HG03571 (cell line): Measurements from ENCODE around the gene RHBDD3.
"Not testable (repeated sequence)": the region's sequence is repeated elsewhere in the genome, so short reads cannot be mapped to it uniquely, and the experiment has no call there.

Experiments used
- ATAC-seq: cut with Tn5 transposase; IDR thresholded peaks from one replicate; pipeline ENCODE4 v1.9.1; 2021; ENCODE audit not compliant: unreplicated experiment

Gene RHBDD3

DNA sequence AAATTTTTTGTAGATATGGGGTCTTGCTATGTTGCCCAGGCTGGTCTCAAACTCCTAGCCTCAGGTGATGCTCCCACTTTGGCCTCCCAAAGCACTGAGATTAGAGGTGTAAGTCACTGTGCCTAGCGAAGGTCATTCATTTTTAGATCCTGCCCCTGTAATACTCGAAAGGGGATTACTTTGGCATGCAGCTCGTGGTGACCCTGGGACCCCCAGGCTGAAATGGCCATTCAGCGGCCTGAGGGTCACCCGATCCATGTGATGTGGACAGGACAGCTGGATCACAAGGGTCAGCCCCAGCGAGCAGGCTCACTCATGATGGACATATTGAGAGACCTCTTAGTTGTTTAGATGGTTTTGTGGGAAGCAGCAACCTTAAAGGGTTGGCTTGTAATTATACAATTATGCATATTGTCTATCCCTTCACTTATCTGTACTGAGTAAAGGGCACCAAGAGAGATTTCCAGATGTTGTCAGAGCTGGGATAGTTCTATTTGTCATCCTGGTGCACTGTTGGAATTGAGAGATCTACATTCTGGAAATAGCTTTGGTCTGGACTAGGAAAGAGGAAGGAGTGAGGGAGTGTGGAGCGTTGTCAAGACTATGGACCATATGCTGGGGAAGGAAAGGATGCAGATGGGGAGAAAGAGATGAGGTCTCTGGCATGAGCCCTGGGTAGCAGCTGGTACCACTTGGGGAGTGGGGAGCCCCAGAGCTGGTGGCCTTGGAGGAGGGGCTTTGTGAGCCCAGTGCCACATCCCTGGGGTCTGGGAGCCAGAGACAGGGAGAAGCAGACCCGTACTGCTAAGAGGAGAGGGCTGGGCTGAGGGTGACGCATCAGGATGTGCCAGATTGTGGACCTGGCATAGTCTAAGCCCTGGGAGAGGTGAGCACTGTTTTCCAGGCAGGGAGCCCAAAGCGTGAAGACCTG is 15.5 kb downstream of the RHBDD3 start:
- no peak for ATAC-seq

GRCh38 chr22:29251265-29251664 is 16.5 kb downstream of the RHBDD3 start:
- ATAC-seq = no peak

DNA sequence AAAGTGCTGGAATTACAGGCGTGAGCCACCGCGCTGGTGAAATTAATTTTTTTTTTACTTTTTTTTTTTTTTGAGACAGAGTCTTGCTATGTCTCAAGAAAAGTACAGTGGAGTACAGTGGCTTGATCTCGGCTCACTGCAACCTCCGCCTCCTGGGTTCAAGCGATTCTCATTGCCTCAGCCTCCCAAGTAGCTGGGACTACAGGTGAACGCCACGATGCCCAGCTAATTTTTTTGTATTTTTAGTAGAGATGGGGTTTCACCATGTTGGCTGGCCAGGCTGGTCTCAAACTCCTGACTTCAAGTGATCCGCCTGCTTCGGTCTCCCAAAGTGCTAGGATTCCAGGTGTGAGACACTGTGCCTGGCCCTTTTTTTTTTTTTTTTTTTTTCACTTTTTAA is 19.9 kb downstream of the RHBDD3 start:
- ATAC-seq = not testable (repeated sequence)

DNA sequence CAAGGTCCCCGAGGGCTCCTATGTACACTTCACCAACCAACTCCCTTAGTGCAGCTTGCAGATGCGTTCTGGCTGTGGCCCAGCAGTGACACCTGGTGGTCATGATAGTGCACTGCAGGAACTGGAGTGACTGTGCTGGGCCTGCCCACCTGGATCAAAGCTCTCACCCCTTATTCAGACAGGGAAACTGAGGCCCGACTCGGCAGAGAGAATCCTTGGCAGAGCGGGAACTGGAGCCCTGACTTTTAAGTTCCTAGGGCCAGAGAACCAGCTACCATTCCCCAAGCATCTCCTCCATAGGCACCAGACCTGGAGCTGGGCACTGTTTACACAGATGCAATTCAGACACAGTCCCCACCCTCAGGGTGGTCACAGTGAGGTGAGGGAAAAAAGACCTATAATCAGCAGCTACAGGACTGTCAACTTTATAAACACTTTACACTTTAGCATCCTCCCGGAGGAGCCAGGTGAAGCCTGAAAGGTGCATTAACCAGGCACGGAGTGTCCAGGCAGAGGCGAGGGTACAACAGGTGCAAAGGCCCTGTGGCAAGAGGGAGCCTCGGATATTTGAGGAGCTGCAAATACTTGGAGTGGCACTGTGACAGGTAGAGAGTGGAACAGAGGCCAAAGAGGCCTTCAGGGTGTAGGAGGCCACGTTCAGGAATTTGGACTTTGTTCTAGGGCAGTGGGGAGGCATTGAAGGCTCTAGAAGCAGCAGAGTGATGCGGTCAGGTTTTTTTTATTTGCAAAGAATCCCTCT is 22.0 kb downstream of the RHBDD3 start:
- no peak for ATAC-seq

DNA sequence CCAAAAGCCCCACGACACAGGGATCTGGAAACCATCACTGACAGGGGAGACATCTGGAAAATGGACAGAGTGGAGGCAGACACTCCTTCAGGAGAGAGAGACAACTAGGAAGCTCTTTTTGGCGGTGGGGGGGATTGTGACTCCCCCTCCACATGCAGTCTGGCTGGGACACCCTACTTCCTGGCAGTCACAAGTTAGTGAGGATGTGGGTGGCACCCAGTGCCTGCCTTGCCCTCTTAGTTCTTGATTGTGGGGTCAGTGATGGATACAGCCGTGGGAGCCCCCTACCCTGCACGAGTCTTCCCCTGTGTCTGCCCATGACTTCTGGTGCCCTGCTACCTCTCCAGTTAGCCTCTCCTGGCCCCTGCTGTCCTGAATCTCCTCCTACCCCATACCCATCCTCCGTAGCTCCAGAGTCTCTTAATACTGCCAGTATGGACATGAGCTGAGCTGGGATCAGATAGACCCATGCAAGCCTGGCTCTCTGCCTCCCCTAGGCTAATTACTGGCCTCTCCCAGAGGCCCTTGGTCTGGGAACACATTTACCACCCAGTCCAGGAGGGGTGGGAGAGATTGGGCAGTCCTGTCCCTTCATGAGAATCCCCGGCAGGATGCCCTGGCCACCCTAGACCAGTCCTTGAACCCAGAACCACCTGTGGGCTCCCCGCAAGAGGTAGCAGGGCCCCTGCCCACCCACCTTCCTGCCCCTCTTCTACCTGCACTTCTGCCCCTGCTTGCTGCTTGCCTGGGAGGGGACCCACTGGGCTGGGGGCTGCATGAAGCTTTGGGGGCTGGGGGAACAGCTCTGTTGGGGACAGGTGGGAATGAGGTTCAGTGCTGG is 22.8 kb downstream of the RHBDD3 start:
- no peak for ATAC-seq

GRCh38 chr22:29243874-29244446 is 23.8 kb downstream of the RHBDD3 start:
- ATAC-seq = no peak

GRCh38 chr22:29240481-29240880 is 27.3 kb downstream of the RHBDD3 start:
- ATAC-seq = not testable (repeated sequence)

GRCh38 chr22:29233277-29233877 is 34.4 kb downstream of the RHBDD3 start:
- ATAC-seq = no peak

- ATAC-seq = no peak
Observed at GRCh38 chr22:29231971-29232959, 35.5 kb downstream of the RHBDD3 start.

GRCh38 chr22:29230972-29231875 is 36.6 kb downstream of the RHBDD3 start:
- ATAC-seq = no peak

DNA sequence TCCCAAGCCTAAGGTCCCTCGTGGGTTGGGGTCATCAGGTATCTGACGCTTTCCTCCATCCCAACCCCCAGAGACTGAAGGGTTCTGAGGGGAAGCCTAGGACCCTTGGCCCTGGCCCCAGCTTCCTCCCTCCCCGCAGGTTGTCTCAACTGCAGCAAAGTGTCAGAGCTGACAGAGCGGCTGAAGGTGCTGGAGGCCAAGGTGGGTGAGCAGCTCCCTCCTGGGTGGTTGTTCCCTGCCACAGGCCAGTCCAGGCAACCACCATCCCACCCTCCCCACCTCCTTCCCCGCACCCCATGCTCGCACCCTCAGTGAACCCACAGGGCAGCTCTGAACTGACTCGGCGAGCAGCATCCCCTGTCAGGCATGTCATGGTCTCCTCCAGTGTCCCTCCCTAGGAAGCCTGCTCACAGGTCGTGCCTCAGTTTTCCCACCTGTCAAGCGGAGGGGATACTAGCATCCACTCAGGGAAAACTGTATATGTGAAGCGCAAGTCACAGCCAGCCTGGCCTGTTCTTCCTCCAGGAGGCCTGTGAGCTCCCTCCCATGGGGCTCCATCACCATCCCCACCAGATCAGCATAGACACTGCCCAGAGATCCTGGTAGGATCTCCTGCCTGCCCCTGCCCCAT is 41.3 kb downstream of the RHBDD3 start:
- no peak for ATAC-seq

DNA sequence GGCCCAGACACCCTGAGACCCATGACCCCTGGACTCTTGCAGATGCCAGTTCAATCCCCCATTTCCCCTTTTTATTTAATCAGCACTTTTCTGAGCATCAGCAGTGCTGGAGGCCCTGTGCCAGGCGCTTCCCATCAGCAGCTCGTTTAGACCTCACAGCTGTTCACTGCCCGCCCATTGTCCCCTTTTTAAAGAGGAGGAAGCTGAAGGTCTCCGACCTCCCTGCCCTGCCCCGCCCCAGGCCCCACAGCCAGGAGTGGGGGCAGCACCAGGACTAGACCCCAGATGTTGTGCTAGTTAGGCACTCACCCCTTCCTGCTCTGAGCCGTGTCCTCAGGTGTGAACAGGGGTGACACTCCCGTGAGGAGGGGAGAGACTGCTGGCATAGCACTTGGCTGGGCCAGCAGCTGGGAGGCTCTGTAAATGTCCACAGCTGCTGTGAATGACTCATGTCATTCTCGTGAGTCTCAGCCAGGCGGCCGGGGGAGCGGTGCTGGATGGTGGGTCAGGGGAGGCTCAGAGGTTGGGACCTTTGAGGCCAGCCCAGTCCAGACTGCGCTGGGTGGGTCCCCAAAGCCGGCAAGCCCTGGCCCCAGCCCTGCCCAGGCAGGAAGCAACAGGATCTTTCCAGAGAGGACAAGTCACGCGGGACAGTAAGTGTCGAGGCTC is 42.2 kb downstream of the RHBDD3 start:
- ATAC-seq = no peak

DNA sequence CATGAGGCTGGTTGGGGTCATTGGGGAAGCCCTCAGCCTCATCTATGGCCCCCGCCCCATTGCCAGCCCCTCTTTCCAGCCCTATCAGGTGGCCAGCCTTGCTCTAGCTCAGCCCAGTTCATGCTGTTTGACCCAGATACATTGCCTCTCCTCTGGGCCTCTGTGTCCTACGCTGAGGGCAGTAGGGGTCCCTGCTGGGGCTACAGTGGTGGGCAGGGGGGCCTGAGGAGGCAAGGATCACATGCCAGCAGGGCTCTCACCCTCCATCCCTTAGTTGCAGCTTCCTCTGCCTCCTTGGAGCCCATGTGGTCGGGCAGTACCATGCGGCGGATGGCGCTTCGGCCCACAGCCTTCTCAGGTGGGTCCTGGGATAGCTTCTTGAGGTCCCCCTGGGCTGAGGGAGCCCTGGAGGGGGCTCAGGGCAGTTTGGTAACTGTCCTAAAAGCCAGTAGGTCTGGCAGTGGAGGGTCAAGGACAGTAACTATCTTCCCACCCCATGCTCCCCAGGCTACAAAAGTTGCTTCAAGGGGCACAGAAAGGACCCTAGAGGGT is 42.8 kb downstream of the RHBDD3 start:
- ATAC-seq = no peak

- ATAC-seq = no peak
Observed at GRCh38 chr22:29224121-29224858, 43.5 kb downstream of the RHBDD3 start.

DNA sequence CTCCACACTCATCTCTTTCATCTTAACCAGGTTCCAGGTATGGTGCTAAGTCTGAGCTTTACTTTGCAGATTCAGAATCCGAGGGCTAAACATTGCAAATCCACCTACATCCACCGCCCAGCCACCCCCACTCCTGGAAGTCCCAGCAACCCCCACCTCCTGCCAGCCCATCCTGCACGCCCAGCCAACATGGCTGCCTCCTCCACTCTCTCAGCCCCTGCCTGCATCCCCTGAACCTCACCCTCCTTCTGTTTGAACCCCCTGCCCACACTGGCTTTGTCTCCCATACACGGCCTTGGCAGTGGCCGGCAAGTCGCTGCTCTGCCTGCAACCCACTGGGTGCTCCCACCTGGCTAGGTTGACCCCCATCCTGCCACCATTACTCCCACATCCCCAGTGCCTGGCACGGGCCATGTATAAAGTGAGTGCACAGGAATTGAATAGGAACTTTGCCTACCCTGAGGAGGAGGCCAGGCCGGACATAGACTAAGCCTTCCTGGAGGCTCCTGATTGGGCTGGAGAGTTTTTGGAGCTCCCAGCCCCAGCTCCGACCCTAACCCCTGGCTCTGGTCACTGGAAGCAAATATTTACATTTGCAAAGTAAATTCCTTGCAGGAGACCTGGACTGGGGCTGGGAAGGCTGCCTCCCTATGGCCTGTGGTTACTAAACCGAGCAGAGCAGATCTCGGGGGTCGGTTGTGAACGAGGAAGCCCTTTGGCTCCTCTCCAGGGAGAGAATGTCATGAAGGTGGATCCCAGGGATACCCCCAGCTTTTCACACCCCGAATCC is 47.7 kb downstream of the RHBDD3 start:
- ATAC-seq = no peak
